Epithelial cell of alveolus of lung (primary cell): Measurements from ENCODE around the gene IZUMO2. TPM values are rescaled to one million over a fixed set of nuclear protein-coding genes. Genes with fewer than 3 reads are reported as not detected.

ENCODE experiments used
- total RNA-seq: library from RNA; depleted of rRNA; stranded (reverse); fragments of >200 nt; gene quantifications from 2 replicates; pipeline ENCODE4 v1.2.1, GENCODE V29; 2015

Gene IZUMO2
- total RNA-seq: 0.65 TPM in 1 of 2 replicates, not detected in the other

DNA sequence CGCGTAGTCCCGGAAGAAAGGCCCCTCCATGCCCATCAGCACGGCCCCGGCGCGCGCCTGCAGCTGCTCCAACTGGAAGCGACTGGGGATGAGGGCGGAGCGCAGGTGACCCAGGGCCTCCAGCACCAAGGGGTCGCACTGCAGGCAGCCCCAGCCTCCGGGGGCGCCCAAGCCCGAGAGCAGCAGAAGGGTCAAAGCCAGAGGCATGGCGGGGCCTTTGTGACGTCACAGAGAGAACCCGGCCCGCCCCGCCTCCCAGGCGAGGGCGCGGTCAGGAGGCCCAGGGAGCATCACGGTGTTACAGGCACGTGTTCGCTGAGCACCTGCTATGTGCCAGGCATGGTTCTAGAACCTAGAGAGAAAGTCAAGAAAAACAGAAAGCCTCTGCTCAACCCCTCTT lies at the start of gene IZUMO2:
Gene IZUMO2, minus strand, starts transcription at position 294 of the 400 bp plus-strand sequence. Its CDS starts 87 bp downstream, at position 207.

DNA sequence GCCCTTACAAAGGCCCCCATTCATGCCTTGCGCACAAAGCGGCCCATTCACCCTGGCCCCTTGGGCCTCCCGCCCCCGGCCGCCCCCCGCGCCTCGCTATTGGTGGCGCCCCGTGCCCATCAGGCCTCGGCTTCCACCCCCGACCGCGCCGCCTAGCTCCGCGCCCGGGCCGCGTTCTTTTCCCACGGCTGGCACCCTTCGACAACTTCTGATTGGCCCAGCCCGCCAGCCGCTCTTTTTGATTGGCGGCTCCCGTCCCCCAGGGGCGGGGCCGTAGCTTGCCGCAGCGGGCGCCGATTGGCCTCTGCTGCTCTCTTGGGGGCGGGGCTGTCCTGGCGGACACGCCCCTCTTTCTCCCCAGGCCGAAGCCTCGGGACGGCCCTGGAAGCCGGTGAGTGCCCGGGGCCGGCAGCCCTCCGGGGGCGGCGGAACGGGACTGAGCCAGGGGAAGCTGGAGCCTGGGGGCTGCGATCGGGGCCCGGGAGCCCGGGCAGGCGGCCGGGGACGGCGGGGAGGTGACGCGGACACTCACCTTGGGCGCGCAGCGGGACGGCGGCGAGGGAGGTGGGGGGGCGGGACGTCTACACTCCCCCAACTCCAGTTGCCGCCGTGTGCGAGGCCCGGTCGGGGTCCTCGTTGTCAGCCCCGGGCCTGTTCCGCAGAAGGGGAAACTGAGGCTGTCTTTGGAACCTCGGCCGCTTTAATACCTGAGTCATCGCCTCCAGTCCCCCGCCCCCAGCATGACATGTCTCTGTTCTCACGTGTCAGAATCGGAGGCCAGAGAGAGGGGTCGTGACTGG lies 40.4 kb upstream of the IZUMO2 start, which contains the start of gene MYH14:
Gene MYH14, plus strand, starts transcription at position 342 of the 800 bp plus-strand sequence. CDS start 6,744 bp downstream, outside the sequence.

Other genes starting within 250 kb of the IZUMO2 start
- 4.5 and 15.4 TPM in 2 replicates for gene ATF5, start 234.1 kb downstream of the IZUMO2 start, total RNA-seq
- 25.5 and 46.2 TPM in 2 replicates for gene NUP62, start 233.8 kb downstream of the IZUMO2 start, total RNA-seq
- gene SIGLEC11, start 202.1 kb downstream of the IZUMO2 start, total RNA-seq: not detected in 2 replicates
- gene VRK3, start 137.9 kb downstream of the IZUMO2 start, total RNA-seq: 22.5 and 26.8 TPM in 2 replicates
- 8.1 and 9.9 TPM in 2 replicates for gene ZNF473, start 137.3 kb downstream of the IZUMO2 start, total RNA-seq
- 0.65 TPM in 1 of 2 replicates, not detected in the other for gene MYH14, start 40.3 kb upstream of the IZUMO2 start, total RNA-seq
- gene KCNC3, start 166.1 kb upstream of the IZUMO2 start, total RNA-seq: 0.08 and 0.26 TPM in 2 replicates
- gene NAPSA, start 202.4 kb upstream of the IZUMO2 start, total RNA-seq: 2.8 TPM in 1 of 2 replicates, not detected in the other
- gene NR1H2, start 213.2 kb upstream of the IZUMO2 start, total RNA-seq: 61.9 and 74.3 TPM in 2 replicates
- 25.5 and 33.4 TPM in 2 replicates for gene POLD1, start 221.1 kb upstream of the IZUMO2 start, total RNA-seq